ENCODE results near the gene UQCC2.

UQCC2 gene

GRCh38 chr6:33688006-33688405 lies 23.5 kb downstream of the UQCC2 start:
- no peak for DNase-seq

- DNase-seq = no peak
Observed at GRCh38 chr6:33686981-33687975, 24.2 kb downstream of the UQCC2 start.

- DNase-seq = no peak
Observed at GRCh38 chr6:33686225-33686924, 25.1 kb downstream of the UQCC2 start.

- no peak for DNase-seq
Observed at GRCh38 chr6:33685411-33686224, 25.9 kb downstream of the UQCC2 start.

GRCh38 chr6:33684983-33685382 lies 26.5 kb downstream of the UQCC2 start:
- DNase-seq = no peak

- DNase-seq = no peak
Observed at GRCh38 chr6:33684428-33684896, 27.0 kb downstream of the UQCC2 start.

- DNase-seq = no peak
Observed at GRCh38 chr6:33683576-33684427, 27.7 kb downstream of the UQCC2 start.

- no peak for DNase-seq
Observed at GRCh38 chr6:33683051-33683571, 28.4 kb downstream of the UQCC2 start.

- DNase-seq = no peak
Observed at GRCh38 chr6:33682341-33682740, 29.2 kb downstream of the UQCC2 start.

- no peak for DNase-seq
Observed at GRCh38 chr6:33679761-33680160, 31.7 kb downstream of the UQCC2 start.

GRCh38 chr6:33678932-33679490 lies 32.5 kb downstream of the UQCC2 start:
- no peak for DNase-seq

- no peak for DNase-seq
Observed at GRCh38 chr6:33678233-33678931, 33.1 kb downstream of the UQCC2 start.

GRCh38 chr6:33677689-33678088 lies 33.8 kb downstream of the UQCC2 start:
- DNase-seq = no peak

GRCh38 chr6:33677143-33677660 lies 34.3 kb downstream of the UQCC2 start:
- DNase-seq = no peak

- DNase-seq = no peak
Observed at GRCh38 chr6:33676416-33677142, 34.9 kb downstream of the UQCC2 start.

- no peak for DNase-seq
Observed at GRCh38 chr6:33675968-33676367, 35.5 kb downstream of the UQCC2 start.

- no peak for DNase-seq
Observed at GRCh38 chr6:33673851-33674250, 37.6 kb downstream of the UQCC2 start.

GRCh38 chr6:33672808-33673207 lies 38.7 kb downstream of the UQCC2 start:
- DNase-seq = no peak

GRCh38 chr6:33671744-33672072 lies 39.8 kb downstream of the UQCC2 start:
- no peak for DNase-seq
